Ureter (tissue), 1 donor: ENCODE measurements around the gene COL6A3. TPM values are rescaled to one million over a fixed set of nuclear protein-coding genes. Genes with fewer than 3 reads are reported as not detected.
"Not testable (repeated sequence)": the region's sequence is repeated elsewhere in the genome, so short reads cannot be mapped to it uniquely, and the experiment has no call there.

Source experiments
- DNase-seq: peaks from one replicate; pipeline ENCODE4 v3.0.0-alpha.2; 2020; ENCODE audit warnings: low spot score
- total RNA-seq: library from RNA; stranded (reverse); gene quantifications from one replicate; pipeline ENCODE4 v1.2.4, GENCODE V29; 2023
- donor health status: DM: yes; HTN: yes; CAD: no.

The COL6A3 gene
- total RNA-seq, 1 donor from 2014 or later, result 197 TPM

DNA sequence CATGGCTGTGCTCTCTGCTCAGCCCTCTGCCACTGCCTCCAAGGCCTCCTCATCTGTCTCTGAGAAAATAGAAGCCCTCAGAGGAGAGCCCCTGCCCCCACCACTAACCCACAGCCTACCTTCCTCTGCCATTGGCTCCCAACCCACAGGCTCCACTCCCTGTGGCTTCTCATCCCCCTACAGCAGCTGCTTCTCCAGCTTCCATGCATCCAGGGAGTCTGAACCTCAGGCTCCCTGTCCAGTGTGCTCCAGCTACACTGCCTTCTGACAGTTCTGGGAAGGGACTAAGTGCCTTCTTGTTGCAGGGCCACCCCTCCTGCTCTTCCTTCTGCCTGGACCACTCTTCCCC, 29.3 kb downstream of the COL6A3 start:
- no peak for DNase-seq

- no peak for DNase-seq
Observed at GRCh38 chr2:237383991-237384671, 29.8 kb downstream of the COL6A3 start.

GRCh38 chr2:237380768-237381167, 33.2 kb downstream of the COL6A3 start:
- no peak for DNase-seq

GRCh38 chr2:237379636-237380035, 34.3 kb downstream of the COL6A3 start:
- DNase-seq, result no peak

- no peak for DNase-seq
Observed at GRCh38 chr2:237378650-237379049, 35.3 kb downstream of the COL6A3 start.

GRCh38 chr2:237374284-237375060, 39.5 kb downstream of the COL6A3 start:
- DNase-seq, result no peak

- no peak for DNase-seq
Observed at GRCh38 chr2:237371856-237372255, 42.1 kb downstream of the COL6A3 start.

- DNase-seq, result no peak
Observed at GRCh38 chr2:237365671-237366070, 48.3 kb downstream of the COL6A3 start.

DNA sequence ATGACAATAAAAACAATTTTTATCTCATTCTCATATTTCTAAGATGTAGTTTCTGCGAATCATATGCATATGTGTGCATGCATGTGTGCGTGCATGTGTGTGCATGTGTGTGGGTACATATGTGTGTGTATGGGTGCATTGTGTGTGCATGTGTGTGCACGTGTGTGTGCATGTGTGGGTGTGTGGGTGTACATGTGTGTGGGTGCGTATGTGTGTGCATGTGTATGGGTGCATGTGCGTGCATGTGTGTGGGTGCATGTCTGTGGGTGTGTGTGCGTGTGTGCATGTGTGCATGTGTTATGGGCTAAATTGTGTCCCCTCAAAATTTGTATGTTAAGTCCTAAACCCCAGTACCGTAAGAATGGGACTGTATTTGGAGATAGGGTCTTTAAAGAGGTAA, 49.3 kb downstream of the COL6A3 start:
- no peak for DNase-seq

GRCh38 chr2:237361194-237362004, 52.6 kb downstream of the COL6A3 start:
- no peak for DNase-seq

GRCh38 chr2:237359894-237360780, 53.8 kb downstream of the COL6A3 start:
- no peak for DNase-seq

DNA sequence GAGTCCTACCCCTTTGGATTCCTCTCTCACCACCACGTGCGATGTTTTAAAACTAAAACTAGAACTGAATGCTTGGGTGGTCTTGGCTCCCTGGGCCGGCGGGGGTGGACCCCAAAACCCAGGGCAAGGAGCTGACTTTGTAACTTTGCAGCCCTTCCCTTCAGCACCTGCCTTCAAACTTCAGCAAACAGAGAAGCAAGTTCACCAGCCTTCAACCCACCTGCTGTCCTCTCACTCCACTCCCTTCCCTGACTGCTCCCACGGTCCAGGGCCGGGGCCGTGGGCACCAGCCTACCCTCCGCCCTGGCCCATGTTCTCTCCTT, 54.5 kb downstream of the COL6A3 start:
- no peak for DNase-seq

- DNase-seq, result no peak
Observed at GRCh38 chr2:237358721-237359517, 55.0 kb downstream of the COL6A3 start.

DNA sequence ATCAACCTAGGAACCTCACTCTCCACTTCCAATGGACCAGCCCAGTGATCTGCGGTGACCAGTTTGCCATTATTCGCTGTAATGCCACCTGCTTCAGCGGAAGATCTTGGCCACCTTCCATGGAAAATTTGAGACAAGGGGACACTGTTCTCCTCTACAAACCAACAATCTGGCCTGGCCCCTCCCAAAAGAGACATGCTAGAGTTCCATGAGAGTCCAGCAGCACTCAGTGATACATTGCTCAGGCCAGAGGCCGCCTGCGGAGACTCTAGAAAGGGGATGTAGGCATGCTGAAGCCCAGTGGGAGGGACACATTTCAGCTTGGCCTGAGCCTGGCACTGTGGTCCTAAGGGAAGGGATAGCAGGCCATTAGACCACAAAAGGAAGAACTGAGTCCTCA, 58.3 kb downstream of the COL6A3 start:
- no peak for DNase-seq

DNA sequence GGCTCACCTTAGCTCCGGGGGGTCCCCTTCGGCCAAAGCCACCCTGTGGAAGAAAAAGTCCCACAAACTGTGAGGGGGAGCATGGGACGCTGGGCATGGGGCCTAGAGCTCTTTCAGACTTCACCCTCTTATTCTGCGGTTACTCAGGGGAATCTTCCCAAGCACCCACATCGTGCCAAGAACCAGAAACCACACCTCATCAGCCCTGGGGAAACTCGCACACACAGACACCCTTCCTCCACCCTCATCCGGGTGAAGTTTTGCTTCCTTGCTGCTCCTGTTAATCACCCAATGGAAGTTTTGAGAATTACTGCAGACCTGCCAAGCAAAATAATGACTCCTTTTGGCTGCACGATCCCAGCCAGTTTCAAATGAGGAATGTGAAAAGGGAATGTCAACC, 59.1 kb downstream of the COL6A3 start:
- no peak for DNase-seq

DNA sequence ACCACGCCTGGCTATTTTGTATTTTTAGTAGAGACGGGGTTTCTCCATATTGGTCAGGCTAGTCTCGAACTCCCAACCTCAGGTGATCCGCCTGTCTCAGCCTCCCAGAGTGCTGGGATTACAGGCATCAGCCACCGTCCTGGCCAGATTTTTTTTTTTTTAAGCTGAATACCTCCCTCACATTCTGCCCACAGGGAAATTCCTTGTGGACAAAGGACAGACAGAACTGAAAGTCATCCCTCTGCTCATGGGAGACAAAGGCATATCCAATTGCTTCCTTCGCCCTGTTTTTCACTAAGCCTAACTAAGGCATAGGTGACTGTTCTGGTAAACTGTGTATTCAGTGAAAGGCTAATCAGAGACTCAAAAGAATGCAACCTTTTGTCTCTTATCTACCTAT, 59.8 kb downstream of the COL6A3 start:
- not testable (repeated sequence) for DNase-seq

GRCh38 chr2:237353215-237353614, 60.7 kb downstream of the COL6A3 start:
- no peak for DNase-seq

DNA sequence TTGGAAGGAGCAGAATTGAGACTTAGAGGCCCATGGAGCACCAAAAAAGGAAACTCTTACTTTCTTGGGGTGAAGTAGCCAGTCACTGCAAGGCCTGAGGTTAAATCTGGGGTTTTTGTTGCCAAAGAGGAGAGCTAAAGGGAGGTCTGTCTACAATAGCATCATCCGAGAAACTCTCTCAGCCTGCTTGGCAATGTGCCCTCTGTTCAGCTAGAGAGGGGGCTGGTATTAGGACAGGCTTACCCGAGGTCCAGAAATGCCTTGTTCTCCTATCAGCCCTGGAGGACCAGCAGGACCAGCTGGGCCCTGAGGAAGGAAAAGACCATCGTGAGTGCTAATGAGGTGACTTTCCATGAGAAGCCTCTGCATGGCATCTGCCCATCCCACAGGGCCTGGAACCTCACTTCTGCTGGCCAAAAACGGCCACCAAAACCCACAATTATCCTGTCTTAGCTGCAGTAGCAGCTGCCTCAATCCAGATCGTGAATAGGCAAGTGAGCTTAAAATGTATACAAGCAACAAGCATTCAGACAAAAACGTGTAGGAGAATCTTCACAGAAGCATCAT, 61.6 kb downstream of the COL6A3 start:
- DNase-seq, result no peak

DNA sequence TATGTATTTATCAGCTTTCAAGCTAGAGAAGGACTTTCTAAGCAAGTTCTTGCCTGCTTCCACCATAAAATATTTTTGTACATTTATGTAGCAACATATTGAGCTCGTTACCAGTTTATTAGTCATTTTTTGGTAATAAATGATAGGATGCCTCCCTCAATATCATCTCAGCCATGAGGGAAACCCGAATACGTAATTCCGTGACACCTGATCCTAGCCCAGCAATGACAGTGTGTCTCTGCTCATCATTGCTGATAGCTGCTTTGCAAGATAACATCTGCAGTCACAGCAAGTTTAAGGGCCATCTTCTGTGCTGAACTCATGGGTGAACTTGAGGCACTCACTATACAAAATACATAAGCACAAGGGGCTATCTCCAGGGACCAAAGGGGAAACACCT, 62.2 kb downstream of the COL6A3 start:
- DNase-seq, result no peak

DNA sequence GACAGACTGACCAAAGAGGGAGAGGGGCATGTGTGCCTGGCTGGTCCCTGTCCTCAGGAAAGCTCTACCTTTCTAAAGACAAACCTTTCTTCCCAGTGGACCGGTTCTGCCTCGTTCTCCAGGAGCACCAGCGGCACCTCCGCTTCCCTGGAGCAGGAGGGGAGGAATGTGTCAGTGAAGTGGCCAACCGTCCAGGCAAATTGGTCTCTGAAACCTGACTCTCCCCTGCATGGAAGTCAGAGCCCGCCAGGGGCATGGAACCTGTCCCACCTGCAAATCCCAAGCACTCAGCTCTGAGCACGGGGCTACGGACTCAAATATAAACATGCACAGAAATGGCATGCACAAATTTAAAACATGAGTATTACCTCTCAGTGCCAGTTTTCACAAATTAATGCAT, 62.9 kb downstream of the COL6A3 start:
- DNase-seq, result no peak

DNA sequence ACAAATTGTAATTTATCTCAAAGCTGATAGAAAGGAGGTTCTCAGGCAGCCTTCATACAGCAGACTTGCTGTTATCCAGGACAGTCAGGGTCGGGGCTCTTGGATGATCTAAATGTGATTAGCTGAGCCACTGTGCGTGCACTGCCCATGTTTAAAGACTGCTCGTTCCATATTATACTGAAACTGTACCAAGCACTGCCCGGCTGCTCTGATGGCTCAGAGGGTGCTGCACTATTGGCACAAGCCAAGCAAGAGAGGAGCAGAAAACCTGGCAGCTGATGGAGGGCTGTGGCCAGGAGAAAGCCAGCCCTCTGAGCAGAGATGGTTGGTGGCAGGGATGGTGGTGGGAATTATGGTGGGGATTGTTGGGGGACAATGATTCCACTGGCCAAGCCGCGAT, 63.4 kb downstream of the COL6A3 start:
- no peak for DNase-seq
